SW480 (cell line): ENCODE measurements around the gene FES.
"Not testable (repeated sequence)": the region's sequence is repeated elsewhere in the genome, so short reads cannot be mapped to it uniquely, and the experiment has no call there.

Experiments used
- DNase-seq: peaks from one replicate; pipeline ENCODE4 v3.0.0-alpha.2; 2016; ENCODE audit warnings: low spot score

Gene FES

DNA sequence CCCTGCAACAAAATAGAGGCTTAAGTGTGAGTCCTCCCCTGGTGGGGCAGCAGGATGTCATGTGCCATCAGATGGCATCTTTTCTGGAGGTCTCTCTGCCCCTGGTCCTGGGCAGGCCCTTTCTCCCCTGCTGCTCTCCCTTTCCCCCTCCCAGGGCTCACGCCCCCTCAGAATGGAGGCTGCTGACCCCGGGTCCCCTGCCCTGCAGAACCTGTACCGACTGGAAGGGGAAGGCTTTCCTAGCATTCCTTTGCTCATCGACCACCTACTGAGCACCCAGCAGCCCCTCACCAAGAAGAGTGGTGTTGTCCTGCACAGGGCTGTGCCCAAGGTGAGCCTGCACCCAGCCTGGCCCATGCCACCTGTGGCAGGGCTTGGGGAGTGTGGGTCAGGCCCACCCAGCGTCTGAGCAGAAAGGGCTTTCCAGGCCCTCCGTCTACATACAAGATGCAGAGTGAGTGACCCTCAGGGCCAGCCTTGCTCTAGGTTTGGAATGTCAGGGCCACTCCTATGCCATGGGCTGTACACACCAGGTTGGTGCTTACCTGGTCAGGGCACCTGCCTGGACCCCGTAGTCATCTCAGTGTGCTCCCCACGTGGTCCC lies 7.1 kb downstream of the FES start:
- DNase-seq: no peak

DNA sequence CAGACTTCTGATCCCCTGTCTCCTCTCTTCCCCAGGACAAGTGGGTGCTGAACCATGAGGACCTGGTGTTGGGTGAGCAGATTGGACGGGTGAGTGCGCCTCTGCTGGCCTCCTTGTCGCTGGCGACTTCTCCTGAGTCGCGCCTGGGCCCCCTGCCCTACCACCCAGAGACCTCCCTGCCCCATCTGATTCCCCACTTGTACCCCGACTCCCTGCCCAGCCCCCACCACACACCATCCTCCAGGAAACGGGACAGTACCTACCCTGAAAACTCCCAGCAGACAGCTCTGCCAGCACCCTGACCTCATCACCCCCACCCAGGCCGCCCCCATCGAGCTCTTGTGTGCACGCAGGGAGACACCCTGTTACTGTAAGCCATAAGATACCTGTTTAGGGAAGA lies 7.7 kb downstream of the FES start:
- no peak for DNase-seq

DNA sequence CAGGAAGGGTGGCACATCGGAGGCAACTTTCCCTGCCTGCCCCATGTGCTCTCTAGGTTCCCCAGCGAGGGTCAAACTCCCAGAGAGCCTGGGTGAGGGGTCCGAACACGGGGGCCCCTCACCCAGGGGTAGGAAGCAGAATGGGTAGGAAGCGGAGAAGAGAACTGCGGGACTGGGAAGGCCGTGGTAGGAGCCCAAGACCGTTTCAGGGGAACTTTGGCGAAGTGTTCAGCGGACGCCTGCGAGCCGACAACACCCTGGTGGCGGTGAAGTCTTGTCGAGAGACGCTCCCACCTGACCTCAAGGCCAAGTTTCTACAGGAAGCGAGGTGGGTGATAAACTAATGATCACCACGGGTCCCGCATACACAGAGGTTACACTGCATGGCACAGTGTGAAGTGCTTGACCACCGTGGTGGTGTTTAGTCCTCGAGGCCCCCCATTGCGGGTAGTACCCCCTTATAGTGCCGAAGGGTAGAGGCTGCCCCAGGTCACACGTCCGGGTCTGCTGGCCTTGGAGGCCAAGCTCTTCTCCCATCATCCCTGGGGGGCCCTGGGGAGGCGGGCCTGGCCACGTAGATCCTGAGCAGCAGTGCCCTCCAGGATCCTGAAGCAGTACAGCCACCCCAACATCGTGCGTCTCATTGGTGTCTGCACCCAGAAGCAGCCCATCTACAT lies 8.3 kb downstream of the FES start:
- DNase-seq: no peak

DNA sequence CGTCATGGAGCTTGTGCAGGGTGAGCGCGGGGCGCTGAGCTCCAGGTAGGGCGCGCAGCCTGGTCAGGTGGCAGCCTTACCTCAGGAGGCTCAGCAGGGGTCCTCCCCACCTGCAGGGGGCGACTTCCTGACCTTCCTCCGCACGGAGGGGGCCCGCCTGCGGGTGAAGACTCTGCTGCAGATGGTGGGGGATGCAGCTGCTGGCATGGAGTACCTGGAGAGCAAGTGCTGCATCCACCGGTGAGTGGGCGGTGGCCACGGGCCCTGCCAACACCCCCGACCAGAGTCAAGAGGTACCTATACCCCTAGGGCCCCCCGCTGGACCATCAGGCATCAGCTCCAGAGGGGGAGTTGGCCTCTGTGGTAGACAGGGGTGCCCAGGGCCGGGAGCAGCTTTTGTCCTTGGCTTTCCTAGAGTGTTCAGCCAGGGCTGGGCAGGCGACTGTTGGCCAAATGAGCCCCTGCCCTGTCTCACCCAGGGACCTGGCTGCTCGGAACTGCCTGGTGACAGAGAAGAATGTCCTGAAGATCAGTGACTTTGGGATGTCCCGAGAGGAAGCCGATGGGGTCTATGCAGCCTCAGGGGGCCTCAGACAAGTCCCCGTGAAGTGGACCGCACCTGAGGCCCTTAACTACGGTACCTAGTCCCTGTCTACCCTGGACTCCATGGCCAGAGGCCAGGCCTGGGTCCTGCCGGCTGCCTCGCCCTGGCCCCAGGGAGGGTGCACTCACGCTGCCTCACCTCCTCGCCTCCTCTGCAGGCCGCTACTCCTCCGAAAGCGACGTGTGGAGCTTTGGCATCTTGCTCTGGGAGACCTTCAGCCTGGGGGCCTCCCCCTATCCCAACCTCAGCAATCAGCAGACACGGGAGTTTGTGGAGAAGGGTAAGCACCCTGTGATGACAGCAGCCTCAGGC lies 9.1 kb downstream of the FES start:
- DNase-seq: no peak

DNA sequence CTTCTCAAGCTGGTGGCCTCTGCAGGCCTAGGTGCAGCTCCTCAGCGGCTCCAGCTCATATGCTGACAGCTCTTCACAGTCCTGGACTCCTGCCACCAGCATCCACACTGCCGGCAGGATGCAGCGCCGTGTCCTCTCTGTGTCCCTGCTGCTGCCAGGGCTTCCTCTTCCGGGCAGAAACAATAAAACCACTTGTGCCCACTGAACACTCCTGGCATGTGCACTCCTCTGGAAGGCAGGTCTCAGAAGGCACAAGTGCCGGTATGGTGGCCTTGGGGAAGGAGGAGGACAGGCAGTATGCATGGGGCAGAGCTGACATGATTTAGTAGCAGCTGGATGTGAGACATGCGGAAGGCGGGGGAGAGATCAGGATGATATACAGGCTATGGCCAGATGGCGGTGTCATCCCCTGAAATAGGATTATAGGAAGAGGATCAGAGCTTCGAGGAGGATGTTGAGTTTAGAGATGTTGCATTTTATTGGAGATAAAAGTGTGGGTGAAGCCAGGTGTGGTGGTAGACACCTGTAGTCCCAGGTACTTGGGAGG lies 11.3 kb downstream of the FES start:
- DNase-seq: no peak

DNA sequence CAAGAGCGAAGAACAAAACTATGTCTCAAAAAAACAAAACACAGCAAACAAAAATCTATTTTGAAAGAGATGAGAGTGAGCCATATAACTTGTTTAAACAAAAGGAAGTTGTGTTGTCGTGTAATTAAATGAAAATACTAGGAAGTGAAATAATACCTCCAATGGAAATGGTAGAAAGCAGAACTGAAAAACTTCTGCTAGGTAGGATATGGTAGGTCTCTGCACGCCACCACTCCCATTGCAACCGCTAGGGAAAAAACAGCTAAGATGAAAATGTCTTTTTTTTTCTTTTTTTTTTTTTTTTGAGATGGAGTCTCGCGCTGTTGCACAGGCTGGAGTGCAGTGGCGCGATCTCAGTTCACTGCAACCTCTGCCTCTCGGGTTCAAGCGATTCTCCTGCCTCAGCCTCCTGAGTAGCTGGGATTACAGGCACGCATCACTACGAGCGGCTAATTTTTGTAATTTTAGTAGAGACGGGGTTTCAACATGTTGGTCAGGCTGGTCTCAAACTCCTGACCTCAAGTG lies 12.9 kb downstream of the FES start:
- DNase-seq: not testable (repeated sequence)

DNA sequence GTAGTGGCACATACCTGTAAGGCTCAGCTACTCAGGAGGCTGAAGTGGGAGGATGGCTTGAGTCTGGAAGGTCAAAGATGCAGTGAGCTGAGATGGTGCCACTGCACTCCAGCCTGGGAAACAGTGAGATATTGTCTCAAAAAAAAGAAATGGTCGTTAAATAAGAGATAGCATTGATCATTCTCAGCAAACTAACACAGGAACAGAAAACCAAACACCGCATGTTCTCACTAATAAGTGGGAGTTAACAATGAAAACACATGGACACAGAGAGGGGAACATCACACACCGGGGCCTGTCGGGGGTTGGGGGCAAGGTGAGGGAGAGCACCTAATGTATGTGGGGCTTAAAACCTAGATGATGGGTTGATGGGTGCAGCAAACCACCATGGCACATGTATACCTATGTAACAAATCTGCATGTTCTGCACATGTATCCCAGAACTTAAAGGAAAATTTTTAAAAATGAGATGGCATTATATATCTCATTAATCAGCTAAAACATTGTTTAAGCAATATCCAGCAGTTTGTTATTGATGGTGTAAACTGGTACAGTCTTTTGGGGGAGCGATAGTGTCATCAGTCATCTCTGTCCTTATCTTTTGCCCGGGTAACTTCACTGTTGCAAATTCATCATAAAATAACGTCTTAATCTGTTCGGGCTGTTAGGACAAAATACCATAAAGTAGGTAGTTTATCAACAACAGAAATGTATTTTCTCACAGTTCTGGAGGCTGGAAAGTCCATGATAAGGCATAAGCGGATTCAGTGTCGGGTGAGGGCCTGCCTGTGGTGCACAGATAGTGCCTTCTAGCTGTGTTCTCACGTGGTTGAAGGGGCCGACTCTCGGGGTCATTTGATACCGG lies 17.1 kb downstream of the FES start:
- peak; percentile 13 for DNase-seq

DNA sequence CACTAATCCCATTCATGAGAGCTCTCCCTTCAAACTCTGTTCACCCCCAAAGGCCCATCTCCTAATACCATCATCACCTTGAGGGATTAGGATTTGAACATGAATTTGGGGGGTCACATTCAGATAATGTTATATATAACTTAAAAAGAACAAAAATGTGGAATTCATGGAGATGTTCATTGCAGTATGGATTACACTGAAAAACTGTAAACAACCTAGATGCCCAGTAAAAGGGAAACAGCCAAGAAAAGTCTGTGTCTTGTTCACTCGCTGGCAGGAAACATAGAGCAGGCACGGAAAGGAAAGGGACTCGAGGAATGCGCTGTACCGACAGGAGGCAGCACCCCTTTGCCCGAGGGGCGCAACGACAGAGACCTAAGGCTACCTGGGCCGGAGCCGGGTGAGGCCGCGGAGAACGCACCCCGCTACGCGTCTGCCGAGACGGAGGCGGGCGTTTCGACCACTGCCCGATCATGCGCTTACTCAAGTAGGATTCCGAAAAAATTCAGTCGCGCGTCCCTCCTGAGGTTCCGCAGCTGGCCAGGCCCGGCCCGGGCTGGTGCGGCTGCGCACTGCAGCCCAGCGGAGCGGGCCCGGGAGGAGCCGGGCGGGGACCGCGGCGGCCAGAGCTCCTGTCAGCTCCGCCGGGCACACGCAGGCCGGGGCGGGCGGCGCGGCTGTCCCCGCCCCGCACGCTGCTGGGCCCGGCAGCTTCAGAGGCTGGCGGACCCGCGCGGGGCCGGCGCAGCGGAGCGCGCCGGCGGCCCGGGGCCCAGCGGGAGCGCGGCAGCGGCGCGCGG lies 17.9 kb downstream of the FES start:
- peak; percentile 82 for DNase-seq

DNA sequence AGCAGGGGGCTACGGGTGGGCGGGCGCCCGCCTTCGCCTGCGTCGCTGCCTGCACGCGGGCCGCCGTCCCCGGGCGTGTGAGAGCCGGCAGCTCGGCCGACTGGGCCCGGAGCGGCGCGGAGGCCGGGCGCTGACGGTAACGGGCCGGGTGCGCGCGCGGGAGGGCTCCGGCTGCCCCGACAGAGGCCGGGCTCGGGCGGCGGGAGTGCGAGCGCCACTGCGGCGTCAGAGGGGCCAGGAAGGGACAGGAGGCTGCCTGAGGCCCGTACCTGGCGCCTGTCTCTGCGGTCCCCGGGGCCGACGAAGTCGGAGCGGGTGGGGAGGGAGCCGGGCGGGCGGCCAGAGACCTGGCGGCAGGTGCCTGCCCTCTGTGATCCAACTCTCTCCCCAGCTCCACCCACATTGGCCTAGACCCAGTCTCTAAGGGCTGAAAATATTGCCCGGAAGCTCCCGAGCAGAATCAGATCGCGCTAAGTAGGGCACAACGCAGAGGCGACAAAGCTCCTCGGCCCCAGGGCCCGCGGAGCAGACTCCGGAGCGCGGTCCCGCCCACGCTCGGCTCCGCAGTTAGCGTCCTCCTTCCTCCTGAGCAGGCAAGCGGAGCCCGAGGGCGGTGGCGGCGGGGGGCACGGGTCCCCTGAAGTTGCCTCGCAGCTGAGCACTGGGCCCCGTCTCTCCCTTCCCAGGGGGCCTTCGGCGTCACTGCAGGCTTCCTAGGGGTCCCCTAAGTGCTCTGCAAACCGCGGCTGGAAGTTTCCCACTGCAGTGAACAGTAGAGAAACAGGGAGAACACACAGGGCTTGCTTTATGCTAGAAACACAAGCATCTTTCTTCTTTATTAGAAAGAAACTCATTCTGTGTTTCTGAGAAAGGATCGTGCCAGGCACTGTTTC lies 18.8 kb downstream of the FES start, which contains the start of gene MAN2A2:
TSS of gene MAN2A2 (plus strand) at position 463 of the 893 bp plus-strand sequence. CDS start 906 bp downstream, outside the sequence.
- DNase-seq: peak; percentile 74

DNA sequence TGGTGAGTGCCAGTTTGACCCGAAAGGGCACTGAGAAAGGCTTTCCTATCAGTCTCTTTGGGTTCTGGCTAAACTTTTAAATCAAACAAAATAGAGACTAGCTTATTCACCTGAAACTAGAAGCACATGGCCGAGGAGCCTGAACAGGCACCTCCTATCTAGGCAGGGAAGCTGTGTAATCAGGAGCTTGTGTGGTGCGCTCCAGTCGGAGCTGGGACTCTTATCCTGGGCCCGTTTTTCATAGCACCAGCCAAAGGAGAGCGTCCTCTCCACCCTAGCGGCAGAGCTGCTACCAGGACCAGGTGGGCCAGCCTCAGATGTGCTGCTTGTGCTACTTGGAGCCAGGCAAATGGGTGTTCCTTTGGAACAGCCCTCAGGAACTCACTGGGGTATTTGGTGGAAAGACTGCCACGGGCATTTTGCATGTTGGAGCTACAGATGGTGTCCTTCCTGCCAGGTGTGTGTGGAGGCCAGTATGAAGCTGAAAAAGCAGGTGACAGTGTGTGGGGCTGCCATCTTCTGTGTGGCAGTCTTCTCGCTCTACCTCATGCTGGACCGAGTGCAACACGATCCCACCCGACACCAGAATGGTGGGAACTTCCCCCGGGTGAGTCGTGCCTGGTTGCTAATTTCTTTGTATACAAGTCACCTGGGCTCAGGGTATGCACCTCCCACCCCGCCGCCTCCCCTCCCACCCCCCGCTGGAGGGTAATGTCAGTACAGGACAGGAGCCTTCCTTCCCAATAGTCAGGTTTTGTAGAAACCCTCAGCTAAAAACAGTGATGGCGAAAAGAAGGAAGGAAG lies 19.6 kb downstream of the FES start:
- DNase-seq: peak; percentile 75

DNA sequence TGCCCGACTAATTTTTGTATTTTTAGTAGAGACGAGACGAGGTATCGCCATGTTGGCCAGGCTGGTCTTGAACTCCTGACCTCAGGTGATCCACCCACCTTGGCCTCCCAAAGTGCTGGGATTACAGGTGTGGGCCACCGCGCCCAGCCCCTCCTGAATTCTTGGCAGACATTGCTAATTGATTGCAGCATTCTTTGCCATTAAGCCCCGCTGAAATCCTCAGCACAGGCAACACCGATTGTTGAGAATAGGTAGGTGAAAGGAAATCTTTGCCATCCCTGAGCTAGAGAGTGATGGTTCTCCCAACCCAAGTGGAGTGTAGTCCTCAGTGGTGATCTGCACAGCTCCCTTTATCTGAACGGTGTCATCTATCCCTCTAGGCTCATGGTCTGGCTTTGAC lies 20.4 kb downstream of the FES start:
- DNase-seq: no peak

DNA sequence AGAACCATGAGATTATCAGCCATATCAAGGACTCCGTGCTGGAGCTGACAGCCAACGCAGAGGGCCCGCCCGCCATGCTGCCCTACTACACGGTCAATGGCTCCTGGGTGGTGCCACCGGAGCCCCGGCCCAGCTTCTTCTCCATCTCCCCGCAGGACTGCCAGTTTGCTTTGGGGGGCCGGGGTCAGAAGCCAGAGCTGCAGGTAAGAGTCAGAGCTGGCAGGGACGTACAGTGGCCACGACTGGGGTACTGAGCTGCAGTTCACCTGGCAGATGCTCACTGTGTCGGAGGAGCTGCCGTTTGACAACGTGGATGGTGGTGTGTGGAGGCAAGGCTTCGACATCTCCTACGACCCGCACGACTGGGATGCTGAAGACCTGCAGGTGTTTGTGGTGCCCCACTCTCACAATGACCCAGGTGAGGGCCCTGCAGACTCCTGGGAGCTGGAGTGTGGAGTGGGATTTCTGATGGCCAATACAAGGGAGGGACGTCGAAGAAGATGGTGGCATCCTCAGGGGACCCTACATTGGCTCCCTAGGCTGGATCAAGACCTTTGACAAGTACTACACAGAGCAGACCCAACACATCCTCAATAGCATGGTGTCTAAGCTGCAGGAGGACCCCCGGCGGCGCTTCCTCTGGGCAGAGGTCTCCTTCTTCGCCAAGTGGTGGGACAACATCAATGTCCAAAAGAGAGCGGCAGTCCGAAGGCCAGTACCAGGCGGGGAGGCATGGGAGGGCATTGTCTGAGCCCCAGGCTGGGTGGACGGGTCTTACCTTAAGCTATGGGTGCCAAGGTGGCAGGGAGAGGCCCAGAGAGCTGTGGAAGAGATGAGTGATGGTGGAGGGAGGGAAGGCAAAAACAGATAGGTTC lies 21.2 kb downstream of the FES start:
- no peak for DNase-seq

DNA sequence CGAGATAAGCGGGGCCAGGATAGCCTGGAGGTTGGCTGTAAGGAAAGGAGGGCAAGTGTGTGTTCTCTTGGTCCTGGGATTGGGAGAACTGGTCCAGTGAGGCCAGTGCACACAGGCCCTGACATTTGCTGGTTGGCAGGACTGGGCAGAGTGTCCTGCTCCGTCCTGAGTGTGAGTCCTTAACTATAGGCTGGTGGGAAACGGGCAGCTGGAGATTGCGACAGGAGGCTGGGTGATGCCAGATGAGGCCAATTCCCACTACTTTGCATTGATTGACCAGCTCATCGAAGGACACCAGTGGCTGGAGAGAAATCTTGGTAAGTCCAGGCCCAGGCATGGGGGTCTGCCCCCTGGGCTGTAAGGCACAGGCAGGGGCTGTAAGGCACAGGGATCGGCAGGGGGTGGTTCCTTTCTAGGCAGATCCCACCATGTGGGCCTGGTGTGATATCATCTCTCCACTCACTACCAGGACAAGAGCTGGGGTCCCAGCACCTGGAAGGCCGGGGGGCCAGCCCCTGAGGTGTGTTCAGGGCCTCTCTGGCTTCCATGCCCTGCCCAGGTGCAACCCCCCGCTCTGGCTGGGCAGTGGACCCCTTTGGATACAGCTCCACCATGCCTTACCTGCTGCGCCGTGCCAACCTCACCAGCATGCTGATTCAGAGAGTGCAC lies 22.0 kb downstream of the FES start:
- DNase-seq: no peak

DNA sequence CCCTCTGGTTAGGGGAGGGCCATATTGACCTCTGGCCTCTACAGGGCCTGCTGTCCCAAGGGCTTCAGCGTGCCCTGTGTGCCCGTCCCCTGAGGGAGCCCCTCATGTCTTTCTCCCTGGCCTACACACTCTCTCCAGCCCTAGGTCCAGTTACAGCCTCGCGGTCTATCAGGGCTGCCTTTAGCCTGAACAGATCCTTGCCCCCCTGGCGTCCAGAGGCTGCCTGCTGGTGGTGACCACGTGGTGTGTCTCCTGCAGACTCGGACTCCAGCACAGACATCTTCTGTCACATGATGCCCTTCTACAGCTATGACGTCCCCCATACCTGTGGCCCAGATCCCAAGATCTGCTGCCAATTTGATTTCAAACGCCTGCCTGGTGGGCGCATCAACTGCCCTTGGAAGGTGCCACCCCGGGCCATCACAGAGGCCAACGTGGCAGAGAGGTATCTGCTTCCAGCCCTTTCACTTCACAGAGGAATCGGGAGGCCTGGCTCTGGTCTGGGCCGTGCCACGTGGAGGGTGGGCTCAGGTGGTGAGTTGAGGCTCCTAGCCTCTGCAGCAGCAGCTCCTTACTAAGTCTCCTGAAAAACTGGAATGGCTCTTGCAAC lies 22.9 kb downstream of the FES start:
- no peak for DNase-seq

DNA sequence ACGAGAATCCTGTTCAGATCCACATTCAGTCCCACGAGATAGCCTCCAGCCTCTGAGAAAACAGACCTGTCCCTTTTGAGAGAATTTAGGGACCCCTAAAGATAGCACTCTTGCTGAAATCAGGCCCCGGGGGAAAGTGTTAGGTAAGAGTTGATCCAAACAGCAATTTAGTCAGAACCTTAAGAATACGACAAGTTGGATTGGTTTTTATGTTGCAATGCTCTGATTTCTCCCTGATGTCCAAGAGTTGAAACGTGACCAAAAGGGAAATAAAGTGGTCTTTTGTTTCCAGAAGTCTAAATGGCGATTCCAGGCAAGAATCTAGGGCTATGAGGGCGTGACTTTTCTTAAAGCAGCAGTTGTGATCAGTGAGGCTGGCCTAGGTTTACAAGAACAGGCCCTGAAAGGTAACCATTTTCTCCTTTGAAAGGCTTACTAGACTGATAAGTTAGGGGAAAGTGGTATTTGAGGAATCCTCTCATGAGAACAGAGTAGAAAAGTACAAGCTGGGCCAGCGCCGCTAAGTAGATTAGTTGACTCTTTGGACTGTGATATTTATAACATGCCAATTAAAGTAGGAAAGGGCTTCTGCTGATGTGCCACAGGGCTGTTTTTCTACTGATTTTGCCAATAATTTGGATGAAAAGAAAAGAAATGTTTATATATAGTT lies 23.7 kb downstream of the FES start:
- no peak for DNase-seq

DNA sequence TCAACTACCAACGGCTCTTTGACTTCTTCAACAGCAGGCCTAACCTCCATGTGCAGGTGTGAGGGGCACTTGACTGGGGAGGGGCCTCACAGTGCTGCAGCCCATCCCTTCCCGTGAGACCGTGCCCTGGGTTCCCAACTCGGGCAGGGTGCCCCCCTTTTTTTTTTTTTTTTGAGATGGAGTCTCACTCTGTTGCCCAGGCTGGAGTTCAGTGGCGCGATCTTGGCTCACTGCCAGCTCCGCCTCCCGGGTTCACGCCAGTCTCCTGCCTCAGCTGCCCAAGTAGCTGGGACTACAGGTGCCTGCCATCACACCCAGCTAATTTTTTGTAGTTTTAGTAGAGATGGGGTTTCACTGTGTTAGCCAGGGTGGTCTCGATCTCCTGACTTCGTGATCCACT lies 25.1 kb downstream of the FES start:
- not testable (repeated sequence) for DNase-seq
